Activated CD4-positive, alpha-beta T cell treated with anti-CD3 and anti-CD28 coated beads for 4 hours (primary cell): ENCODE data around the gene AKAP10.
"Not testable (repeated sequence)": the region's sequence is repeated elsewhere in the genome, so short reads cannot be mapped to it uniquely, and the experiment has no call there.

Source experiments
- DNase-seq, 2 donors: peaks; one replicate each; pipeline ENCODE4 v3.0.0-alpha.2; 2020

Gene AKAP10, protein sequence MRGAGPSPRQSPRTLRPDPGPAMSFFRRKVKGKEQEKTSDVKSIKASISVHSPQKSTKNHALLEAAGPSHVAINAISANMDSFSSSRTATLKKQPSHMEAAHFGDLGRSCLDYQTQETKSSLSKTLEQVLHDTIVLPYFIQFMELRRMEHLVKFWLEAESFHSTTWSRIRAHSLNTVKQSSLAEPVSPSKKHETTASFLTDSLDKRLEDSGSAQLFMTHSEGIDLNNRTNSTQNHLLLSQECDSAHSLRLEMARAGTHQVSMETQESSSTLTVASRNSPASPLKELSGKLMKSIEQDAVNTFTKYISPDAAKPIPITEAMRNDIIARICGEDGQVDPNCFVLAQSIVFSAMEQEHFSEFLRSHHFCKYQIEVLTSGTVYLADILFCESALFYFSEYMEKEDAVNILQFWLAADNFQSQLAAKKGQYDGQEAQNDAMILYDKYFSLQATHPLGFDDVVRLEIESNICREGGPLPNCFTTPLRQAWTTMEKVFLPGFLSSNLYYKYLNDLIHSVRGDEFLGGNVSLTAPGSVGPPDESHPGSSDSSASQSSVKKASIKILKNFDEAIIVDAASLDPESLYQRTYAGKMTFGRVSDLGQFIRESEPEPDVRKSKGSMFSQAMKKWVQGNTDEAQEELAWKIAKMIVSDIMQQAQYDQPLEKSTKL

GRCh38 chr17:19977293-19978208, at the start of gene AKAP10:
Gene AKAP10, minus strand, starts transcription at chr17:19977828. Its CDS starts 149 bp downstream, at chr17:19977679.
- DNase-seq = peak; percentile 93 to 94

DNA sequence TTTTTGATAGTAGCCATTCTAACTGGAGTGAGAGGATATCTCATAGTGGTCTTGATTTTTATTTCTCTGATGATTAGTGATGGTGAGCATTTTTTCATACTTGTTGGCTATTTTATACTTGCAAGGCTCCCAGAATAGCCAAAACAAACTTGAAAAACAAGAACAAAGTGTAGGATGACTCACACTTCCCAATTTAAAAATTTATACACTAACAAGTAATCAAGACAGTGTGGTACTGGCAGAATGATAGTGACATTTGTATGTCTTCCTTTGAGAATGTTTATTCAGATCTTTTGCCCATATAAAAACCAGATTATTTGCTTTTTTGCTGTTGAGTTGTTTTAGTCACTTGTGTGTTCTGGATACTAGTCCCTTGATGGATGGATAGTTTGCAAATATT, 49.3 kb upstream of the AKAP10 start:
- DNase-seq = no peak

GRCh38 chr17:20022701-20023100, 45.1 kb upstream of the AKAP10 start:
- DNase-seq = no peak

DNA sequence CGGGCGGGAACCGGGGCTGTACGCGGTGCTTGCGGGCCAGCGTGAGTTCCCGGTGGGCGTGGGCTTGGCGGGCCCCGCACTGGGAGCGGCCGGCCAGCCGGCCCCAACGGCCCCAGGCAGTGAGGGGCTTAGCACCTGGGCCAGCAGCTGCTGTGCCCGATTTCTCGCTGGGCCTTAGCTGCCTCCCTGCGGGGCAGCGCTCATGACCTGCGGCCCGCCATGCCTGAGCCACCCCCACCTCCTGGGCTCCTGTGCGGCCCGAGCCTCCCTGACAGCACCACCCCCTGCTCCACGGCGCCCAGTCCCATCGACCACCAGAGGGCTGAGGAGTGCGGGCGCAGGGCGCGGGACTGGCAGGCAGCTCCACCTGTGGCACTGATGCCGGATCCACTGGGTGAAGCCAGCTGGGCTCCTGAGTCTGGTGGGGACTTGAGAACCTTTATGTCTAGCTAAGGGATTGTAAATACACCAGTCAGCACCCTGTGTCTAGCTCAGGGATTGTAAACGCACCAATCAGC, 38.9 kb upstream of the AKAP10 start:
- not testable (repeated sequence) for DNase-seq

DNA sequence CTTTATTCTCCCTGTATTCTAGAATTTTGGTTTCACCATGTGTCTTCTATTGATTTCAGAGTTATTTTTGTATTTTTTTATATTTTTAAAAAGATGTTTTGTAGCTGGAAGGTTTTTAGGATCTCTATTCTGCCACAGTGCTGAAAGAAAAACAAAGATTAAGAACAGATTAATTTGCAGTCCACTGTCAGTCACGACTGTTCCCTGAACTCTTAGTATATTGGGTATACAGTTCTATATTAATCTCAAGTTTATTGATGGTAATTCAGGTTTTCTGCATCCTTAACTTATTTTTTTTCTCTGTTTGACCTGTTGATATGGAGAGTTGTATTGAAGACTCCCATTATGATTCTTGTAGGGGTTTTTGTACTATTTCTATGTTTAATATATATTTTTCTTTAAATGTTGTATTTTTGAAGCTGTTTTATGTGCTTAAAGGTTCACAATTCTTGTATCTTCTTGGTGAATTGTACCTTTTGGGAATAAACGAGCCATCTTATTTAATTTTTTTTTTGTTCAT, 34.4 kb upstream of the AKAP10 start:
- no peak for DNase-seq

DNA sequence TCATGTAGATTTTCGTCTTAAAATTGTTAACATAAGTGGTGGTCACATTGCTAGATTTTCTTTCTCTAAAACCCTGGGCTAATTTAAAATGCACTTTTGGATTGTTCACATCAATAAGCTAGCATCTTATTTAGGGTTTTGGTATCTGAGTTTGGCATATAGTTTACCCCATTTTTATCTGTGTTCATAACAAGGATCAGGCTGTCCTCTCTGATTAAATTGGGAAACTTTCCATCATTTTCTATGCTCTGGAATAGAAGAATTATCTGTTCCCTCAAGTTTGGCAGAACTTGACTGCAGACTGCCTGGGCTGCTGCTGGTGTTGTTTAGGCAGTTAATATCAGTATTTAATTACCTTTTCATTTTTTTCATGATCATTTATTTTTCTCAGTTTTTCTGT, 33.3 kb upstream of the AKAP10 start:
- no peak for DNase-seq

DNA sequence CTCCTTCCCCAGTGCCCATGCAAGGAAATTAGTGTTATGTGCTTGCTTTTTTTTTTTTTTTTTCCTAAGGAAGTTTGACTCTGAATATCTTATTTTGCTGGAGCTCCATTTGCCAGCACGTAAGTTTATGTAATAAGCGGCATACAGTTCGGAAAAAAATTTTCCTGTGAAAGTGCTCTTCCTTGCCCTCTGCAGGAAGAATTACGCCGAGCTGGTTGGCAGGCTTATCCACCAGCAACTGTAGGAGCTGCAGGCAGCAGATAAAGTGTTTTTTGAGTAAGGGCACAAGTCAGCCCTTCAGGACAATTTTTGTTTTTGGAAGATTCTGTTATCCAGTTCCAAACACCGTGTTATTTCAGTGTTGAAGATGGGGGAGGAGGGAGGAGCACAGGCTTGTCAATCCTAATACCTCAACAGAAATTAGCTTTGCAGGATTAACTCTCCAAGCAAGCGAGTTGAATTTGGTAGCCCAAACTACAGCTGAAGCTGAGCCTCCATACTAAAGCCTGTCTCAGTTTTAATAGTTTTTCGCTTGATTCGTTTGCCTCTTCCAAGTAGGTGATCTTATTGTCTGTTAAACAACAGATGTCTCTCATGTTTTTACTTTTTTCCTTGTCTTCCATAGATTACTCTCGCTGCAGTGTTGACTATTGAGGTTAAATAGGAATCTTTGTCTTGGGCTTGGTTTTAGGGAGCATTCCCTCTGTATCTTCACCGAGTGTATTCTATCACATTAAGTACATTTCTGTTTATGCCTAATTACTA, 32.7 kb upstream of the AKAP10 start:
- peak in 1 of 2 donors; percentile 7 for DNase-seq

DNA sequence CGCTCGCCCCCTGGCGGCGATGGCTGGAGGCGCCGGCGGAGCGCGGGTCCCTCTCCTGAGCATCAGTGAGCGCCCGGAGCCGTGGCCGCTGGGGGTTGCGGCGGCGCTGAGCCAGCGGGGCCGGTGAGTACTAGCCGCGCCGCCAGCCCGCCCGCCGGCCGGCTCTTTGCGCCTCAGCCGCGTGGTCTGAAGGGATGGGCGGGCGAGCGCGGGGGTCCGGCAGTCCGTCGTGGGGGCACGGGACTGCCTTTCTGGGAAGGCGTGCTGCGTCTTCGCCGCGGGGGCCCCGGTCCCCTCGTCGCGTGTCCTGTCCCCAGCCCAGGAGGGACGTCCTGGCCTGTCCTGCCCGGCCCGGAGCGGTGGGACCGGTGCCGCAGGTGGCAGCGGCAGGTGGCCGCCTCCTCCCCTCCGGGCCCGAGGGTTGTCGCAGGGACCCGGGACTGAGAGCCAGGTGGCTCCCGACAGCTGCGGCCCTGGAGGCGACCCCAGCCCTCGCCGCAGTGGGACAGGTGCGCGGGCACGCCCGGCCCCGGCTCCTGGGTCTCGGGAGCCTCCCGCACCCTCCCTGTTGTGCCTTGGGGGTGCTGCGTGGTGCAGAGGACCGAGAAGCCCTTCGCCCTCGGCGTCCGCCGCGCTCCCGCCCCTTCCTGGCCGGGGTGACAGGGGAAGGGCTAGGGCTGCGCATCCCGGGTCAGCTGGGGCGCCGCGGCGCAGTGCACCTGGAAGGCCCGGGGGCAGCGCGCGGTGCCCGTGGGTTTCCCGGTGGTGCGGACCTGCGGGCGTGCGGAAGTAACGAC, 31.9 kb upstream of the AKAP10 start, which contains the start of gene SPECC1:
SPECC1 (plus strand) TSS at position 58 of the 797 bp plus-strand sequence. CDS start 87,293 bp downstream, outside the sequence.
- peak; percentile 72 to 84 for DNase-seq

GRCh38 chr17:20009052-20009301, 31.3 kb upstream of the AKAP10 start:
- DNase-seq = no peak

GRCh38 chr17:20008242-20009051, 30.8 kb upstream of the AKAP10 start:
- DNase-seq = no peak

DNA sequence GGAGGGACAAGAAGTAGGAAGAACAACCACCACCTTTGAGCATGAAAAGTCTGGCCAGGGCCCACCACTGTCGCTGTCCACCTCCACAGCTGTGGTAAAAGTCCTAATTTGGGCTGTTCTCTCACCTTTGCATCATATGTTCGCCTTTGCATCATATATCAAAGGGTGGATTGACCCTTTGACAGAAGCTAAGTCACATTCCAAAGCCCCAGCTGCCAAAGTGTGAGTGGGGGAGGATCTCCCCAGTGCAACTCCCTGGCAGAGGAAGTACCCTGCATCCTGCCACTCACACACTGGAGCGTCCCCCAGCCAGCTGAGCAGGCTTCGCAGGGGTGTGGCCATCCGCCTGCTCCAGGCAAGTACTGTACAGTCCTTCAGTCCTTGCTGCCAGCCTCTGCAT, 18.9 kb upstream of the AKAP10 start:
- DNase-seq = no peak

DNA sequence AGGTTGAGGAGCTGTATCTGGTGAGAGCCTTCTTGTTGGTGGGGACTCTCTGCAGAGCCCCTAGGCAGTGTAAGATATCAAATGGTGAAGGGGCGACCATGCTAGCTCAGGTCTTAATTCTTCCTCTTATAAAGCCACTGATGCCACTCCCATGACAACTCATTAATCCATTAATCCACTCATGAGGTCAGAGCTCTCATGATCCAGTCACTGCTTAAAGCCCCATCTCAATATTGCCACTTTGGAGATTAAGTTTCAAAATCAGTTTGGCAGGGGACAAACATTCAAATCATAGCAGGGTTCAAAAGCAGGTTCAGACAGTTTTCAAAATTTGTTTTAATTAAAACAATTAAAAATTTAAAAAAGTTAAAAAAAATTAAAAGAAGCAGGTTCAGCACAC, 18.5 kb upstream of the AKAP10 start:
- no peak for DNase-seq

DNA sequence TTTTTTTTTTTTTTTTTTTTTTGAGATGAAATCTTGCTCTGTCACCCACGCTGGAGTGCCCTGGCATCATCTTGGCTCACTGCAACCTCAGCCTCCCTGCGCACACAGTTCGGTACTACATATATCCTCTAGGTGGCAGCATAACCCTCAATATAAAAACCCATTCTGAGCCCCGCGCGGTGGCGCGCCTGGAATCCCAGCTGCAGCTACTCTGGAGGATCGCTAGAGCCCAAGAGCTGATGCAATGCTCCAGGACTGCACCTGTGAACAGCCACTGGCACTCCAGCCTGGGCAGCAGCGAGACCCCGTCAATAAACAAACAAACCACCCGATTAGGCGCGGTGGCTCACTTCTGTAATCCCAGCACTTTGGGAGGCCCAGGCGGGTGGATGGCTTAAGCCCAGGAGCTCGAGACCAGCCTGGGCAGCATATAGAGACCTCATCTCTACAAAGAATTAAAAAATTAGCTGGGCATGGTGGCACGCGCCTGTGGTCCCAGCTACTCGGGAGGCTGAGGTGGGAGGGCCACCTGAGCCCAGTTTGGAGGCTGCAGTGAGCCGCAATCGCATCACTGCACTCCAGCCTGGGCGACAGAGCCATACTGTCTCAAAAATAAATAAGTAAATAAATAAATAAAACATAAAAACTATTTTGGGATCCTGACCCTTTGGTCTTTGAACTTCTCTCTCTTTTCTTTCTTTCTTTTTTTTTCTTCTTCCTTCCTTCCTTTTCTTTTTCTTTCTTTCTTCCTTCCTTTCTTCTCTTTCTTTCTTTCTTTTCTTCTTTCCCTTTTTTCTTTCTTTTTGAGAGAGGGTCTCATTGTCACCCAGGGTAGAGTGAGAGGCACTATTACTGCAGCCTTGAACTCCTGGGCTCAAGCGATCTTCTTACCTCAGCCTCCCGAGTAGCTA, 15.4 kb upstream of the AKAP10 start:
- peak; percentile 72 for DNase-seq

DNA sequence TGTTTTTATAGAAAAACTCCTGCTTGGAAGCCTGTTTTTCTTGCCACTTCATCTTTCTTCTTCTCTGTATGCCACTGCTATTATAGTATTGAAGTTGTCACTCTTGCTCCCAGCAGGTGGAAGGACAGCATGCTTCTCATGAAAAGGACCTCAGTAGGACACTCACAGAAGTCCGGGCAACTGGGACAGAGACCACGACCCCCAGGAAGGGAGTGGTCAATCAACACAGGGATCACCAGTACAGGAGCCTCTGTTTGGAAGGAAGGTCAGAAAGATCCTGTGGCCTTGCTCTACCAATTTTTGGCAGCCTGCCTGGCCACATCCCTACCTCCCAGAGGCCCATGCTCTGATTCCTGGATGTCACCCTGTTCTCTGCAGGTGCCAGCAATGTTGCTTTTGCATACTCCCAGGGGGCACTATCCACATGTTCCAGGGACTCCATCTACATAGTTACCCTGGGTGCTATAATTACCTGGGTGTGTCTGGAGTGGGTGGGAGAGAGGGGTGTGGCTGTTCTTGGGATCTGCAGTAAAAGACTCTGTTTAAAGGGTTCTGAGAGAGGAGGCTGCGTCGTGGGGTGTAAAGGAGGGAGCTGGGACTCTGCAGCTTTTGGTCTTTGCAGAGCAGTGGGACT, 13.7 kb upstream of the AKAP10 start:
- no peak for DNase-seq

- no peak for DNase-seq
Observed at GRCh38 chr17:19987897-19988296, 10.3 kb upstream of the AKAP10 start.

DNA sequence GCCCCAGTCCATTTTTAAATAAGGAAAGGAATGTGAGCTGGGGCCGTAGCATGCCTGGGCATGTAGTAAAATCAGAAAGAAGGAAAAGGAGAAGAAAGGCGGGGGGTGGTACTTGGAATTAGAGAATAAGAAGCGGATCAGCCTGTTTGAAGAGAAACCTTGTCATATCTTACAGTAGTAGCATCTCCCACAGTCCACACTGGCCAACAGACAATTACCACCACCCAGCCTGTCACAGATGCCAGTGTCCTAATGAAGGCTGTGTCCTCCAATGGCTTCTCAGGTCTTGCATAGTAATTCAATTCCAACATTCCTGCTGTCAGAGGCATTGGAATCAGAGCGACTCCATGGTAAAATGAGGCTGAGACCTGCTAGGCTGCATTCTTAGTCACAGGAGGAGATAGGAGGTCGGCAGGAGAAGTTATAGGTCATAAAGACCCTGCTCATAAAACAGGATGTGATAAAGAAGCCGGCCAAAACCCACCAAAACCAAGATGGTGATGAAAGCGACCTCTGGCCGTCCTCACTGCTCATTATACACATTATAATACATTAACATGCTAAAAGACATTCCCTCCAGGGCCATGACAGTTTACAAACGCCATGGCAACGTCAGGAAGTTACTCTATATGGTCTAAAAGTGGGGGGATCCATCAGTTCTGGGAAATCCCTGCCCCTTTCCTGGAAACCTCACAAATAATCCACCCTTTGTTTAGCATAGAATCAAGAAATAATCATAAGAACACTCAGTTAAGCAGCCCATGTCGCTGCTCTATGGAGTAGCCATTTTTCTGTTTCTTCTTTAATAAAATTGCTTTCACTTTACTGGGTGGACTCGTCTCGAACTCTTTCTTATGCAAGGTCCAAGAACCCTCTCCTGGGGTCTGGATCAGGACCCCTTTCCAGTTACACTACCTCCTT, 9.6 kb upstream of the AKAP10 start:
- no peak for DNase-seq

DNA sequence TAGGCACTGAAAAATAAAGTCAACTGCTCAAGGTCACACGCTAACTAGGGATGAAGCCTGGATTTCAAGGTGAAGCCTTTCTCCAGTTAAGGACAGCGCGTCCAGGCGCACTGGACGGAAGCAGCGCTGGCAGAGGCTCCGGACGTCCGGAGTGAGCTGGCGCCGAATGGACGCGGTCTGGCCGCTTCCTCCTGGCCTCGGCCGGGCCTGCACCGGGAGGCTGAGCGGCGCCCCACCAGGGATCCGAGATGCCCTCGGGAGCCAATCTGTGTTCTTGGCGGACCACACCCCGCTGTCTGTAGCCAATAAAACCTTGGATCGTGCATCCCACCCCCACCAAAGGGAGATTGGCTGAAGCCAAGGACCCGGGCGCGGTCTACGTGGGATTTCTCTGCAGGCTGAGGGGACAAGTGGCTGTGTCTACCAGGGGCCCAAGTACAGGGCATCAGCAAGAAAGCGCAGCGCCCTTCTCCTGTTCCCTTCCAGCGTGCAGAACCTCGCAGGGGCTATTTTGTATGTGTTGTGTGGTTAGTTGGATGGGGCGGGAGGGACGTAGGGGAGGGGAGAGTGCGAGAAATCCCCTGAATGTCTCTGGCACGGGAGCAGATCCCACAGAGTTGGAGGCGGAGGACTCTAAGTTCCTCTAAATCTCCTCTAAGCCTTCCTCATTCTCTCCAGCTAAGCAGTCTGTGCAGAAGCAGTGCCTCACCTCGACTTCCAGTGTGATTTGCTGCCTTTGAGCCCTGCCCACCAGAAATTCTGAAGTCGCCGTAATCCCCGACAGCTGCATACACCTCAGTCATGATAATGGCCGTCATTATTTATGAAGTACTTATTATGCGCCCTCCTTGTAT, 2.5 kb upstream of the AKAP10 start:
- DNase-seq = no peak
